Measurements from ENCODE around the gene SHISAL1. TPM values are rescaled to one million over a fixed set of nuclear protein-coding genes. Genes with fewer than 3 reads are reported as not detected.
"Not testable (repeated sequence)": the region's sequence is repeated elsewhere in the genome, so short reads cannot be mapped to it uniquely, and the experiment has no call there.

The SHISAL1 gene
- total RNA-seq, 4 donors from 2014 or later, result 6.6 to 20.4 (median 12.4) TPM

GRCh38 chr22:44237290-44237689, 75.5 kb downstream of the SHISAL1 start:
- Histone ChIP-seq H3K27me3 (no peaks in the 10 kb centered on the region), H3K4me1 (no peaks in the 10 kb centered on the region), H3K9me3 (peaks cover 0 to 11% (median 6%) of the 10 kb centered on the region in 4 donors), H3K4me3 (no peak overlapping the region), H3K27ac (replicated peaks in 1 of 4) (no peak overlapping the region), H3K36me3 (no peaks in the 10 kb centered on the region)
- TF ChIP-seq, protein P1, sequence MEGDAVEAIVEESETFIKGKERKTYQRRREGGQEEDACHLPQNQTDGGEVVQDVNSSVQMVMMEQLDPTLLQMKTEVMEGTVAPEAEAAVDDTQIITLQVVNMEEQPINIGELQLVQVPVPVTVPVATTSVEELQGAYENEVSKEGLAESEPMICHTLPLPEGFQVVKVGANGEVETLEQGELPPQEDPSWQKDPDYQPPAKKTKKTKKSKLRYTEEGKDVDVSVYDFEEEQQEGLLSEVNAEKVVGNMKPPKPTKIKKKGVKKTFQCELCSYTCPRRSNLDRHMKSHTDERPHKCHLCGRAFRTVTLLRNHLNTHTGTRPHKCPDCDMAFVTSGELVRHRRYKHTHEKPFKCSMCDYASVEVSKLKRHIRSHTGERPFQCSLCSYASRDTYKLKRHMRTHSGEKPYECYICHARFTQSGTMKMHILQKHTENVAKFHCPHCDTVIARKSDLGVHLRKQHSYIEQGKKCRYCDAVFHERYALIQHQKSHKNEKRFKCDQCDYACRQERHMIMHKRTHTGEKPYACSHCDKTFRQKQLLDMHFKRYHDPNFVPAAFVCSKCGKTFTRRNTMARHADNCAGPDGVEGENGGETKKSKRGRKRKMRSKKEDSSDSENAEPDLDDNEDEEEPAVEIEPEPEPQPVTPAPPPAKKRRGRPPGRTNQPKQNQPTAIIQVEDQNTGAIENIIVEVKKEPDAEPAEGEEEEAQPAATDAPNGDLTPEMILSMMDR (IDR thresholded peaks at IDR 0.05), result no peak
- TF ChIP-seq POLR2A (IDR thresholded peaks at IDR 0.05; ENCODE audit: low read depth), result no peak
- no peak for TF ChIP-seq POLR2AphosphoS5 (IDR thresholded peaks at IDR 0.05)
- no peak for TF ChIP-seq EP300 (IDR thresholded peaks at IDR 0.05)
- intact Hi-C loops (cut with DNase I), result no loop called here
- no peak for DNase-seq (ENCODE audit: extremely low spot score)

DNA sequence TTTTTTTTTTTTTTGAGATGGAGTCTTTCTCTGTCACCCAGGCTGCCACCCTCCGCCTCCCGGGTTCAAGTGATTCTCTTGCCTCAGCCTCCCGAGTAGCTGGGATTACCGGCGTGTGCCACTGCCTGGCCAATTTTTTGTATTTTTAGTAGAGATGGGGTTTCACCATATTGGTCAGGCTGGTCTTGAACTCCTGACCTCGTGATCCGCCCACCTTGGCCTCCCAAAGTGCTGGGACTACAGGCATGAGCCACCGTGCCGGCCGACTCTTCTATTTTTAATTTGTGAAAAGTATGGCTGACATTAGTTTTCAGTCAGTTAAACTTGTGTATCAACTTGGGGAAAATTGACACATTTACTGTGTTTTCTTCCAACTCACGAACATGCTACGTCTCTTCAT, 78.4 kb downstream of the SHISAL1 start:
- H3K36me3 ChIP-seq; H3K4me3 ChIP-seq; DNase-seq (ENCODE audit: extremely low spot score); H3K27me3 ChIP-seq; intact Hi-C loops (cut with DNase I); H3K27ac ChIP-seq (replicated peaks in 1 of 4); H3K4me1 ChIP-seq: not testable (repeated sequence)
- H3K9me3 ChIP-seq, result peaks cover 0 to 13% (median 8%) of the 10 kb centered on the region in 4 donors
- 94% methylated on average over 12 of the region's 12 CpGs for WGBS

GRCh38 chr22:44231233-44231632, 81.5 kb downstream of the SHISAL1 start:
- Histone ChIP-seq H3K27ac (replicated peaks in 1 of 4) (no peak overlapping the region), H3K4me3 (no peak overlapping the region), H3K9me3 (peaks cover 0 to 25% (median 13%) of the 10 kb centered on the region in 4 donors), H3K36me3 (no peaks in the 10 kb centered on the region), H3K4me1 (no peaks in the 10 kb centered on the region), H3K27me3 (peaks cover 0 to 5% (median 0%) of the 10 kb centered on the region in 4 donors)
- WGBS, result 69% methylated on average over 4 of the region's 4 CpGs
- no peak for DNase-seq (ENCODE audit: extremely low spot score)
- TF ChIP-seq POLR2AphosphoS5 (IDR thresholded peaks at IDR 0.05), result no peak
- TF ChIP-seq, protein P1 (IDR thresholded peaks at IDR 0.05), result no peak
- TF ChIP-seq POLR2A (IDR thresholded peaks at IDR 0.05; ENCODE audit: low read depth), result no peak
- TF ChIP-seq EP300 (IDR thresholded peaks at IDR 0.05), result no peak
- intact Hi-C loops (cut with DNase I), result no loop called here

GRCh38 chr22:44229809-44230208, 82.9 kb downstream of the SHISAL1 start:
- H3K4me1 ChIP-seq, result no peaks in the 10 kb centered on the region
- no peak overlapping the region for H3K27ac ChIP-seq (replicated peaks in 1 of 4)
- H3K9me3 ChIP-seq, result peaks cover 0 to 25% (median 13%) of the 10 kb centered on the region in 4 donors
- TF ChIP-seq POLR2AphosphoS5 (IDR thresholded peaks at IDR 0.05) (no peak), EP300 (IDR thresholded peaks at IDR 0.05) (no peak), POLR2A (IDR thresholded peaks at IDR 0.05; ENCODE audit: low read depth) (no peak)
- TF ChIP-seq, protein P1 (IDR thresholded peaks at IDR 0.05), result no peak
- H3K4me3 ChIP-seq, result no peak overlapping the region
- no peaks in the 10 kb centered on the region for H3K36me3 ChIP-seq
- WGBS, result 87% methylated on average over 2 of the region's 2 CpGs
- H3K27me3 ChIP-seq, result peaks cover 0 to 16% (median 0%) of the 10 kb centered on the region in 4 donors
- no peak for DNase-seq (ENCODE audit: extremely low spot score)
- intact Hi-C loops (cut with DNase I), result no loop called here

- Histone ChIP-seq H3K9me3 (peaks cover 0 to 25% (median 13%) of the 10 kb centered on the region in 4 donors), H3K27me3 (peaks cover 0 to 16% (median 0%) of the 10 kb centered on the region in 4 donors), H3K4me1 (no peaks in the 10 kb centered on the region), H3K4me3 (no peak overlapping the region), H3K36me3 (no peaks in the 10 kb centered on the region), H3K27ac (replicated peaks in 1 of 4) (no peak overlapping the region)
- intact Hi-C loops (cut with DNase I), result no loop called here
- no peak for DNase-seq (ENCODE audit: extremely low spot score)
- 82% methylated on average over 3 of the region's 3 CpGs for WGBS
- TF ChIP-seq EP300 (IDR thresholded peaks at IDR 0.05), result no peak
- TF ChIP-seq, protein P1 (IDR thresholded peaks at IDR 0.05), result no peak
- TF ChIP-seq POLR2AphosphoS5 (IDR thresholded peaks at IDR 0.05), result no peak
- no peak for TF ChIP-seq POLR2A (IDR thresholded peaks at IDR 0.05; ENCODE audit: low read depth)
Observed at GRCh38 chr22:44229331-44229730, 83.4 kb downstream of the SHISAL1 start.
